ENCODE results near the gene NEK9.

The NEK9 gene

DNA sequence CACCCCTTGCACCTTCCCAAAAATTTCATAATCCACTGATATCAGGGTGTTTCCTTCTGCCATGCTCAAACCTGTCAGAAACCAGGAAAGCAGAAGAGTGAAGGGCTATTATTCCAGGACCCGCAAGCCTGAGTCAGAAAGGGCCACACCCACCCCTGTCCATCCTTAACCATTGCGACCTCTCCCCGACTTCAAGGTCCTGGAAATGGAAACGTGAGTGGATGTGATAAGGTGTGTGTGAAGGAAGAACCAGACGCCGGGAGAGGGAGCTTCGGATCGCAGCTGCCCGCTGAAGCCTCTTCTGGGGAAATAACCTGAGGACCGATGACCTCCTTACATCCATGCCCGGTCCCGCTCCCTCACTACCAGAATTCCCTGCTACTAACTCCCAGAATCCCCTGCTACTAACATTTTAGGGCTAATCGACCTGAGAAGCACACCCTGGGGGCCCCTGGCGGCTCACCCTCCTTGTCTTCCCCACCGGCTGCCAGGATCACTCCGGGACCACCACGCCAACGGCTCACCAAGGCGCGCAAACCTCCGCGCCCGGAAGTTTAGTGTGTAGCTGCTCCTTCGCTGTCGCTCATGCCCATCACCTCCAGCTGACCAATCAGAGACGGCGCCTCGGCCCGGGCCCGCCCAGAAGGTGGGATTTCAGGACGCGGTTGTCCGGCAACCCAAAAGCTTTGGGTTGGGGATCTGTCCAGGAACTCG is 63.2 kb downstream of the NEK9 start, which contains the start of gene ACYP1:
Gene ACYP1 (minus strand): TSS at position 534 of the 714 bp plus-strand sequence. CDS start 471 bp downstream, at position 63.
- FAIRE-seq, result peak; percentile 87

DNA sequence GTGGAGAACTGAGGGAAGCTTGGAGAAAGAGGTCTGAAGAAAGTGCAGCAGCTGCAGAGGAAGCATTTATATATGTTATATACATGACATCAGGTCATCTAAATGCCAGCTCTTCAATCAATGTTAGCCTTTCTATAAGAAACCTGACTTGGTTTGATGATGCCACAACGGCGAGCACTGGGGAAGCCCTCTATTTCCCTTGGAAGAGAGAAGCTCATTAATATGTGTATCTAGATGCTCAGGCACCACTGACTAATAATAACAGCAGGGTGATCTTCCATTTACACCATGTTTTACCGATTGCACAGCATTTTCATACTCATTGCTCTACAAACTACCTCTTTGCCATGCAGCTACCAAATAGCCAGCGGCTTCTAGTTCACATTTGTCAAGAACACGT is 63.8 kb downstream of the NEK9 start:
- FAIRE-seq, result no peak

DNA sequence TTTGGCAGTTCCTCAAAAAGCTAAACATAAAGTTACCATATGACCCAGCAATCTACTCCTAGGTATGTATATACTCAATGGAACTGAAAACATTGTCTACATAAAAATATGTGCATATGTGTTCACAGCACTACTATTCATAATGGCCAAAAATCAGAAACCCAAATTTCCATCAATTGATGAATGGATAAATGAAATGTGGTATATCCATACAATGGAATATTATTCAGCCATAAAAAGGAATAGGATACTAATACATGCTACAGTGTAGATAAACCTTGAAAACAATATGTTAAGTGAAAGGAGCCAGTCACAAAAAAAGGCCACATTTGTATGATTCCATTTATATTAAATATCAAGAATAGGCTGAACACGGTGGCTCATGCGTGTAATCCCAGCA is 66.4 kb downstream of the NEK9 start:
- no peak for FAIRE-seq

DNA sequence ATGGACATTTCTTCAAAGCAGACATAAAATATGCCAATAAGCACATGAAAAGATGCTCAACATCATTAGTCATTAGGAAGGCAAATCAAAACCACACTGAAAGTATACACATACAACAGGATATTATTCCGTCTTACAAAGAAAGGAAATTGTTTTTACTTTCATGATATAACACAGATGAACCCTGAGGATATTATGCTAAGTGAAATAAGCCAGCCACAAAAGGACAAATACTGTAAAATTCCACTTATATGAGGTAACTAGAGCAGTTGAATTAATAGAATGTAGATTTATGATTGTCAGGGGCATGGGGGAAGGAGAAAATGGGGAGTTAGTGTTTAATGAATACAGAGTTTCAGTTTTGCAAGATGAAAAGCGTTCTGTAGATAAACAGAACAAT is 67.2 kb downstream of the NEK9 start:
- FAIRE-seq, result no peak

DNA sequence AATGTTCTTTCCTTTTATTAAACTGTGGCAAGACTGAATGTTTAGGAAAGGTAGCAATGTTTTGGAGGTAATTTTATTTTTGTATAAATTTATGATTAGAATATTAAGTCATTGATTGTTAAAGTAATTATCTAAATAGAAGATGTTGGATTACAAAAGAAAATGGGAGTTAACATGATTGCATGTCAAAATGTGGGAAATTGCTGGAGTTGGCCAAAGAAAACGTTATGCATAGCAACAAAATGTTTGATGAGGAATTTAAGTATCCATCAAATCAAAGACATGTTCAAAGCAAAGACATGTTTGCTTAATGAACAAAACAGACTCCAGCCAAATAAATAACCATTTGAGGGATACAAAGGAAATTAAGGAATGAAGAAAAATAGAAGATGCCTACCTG is 72.4 kb downstream of the NEK9 start:
- FAIRE-seq, result no peak

DNA sequence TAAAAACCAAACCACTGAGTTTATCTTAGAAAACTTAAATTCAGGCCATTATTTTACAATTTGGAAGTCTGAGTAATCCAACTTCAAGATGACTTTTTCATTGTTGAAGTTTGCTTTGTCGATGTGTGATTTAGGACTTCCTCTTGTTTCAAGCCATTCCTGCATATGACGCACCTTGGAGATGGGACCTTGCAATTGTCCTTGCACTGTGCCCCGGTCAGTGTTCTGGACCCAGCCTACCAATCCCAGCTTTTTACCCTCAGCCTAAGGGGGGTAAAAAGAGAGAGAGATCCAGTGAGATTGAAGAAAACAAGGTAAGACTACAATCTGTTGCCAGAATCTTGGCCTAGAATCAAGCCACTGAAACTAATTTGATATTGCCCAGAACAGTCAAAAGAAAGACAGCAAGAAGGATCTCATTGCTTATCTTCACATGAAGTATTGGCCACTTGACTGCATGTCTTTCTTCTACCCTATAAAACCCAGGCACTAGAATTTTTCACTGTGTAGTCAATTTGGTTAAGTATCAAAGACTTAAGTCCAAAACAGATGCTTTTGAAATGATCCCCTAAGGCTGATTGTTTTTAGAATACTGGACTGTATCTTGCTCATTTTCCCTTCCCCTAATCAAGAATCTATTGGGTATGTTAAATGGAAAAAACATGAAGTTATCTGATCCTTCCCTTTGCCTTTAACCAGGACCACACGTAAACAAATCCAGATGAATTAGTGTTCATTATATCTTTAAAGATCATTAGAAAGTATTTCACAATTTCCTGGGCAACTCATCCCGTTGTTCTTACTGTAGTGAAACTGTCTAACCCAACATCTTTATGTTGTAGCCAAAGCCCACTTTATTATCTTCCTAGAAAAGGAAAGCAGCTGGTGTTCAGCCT is 73.2 kb downstream of the NEK9 start:
- no peak for FAIRE-seq

DNA sequence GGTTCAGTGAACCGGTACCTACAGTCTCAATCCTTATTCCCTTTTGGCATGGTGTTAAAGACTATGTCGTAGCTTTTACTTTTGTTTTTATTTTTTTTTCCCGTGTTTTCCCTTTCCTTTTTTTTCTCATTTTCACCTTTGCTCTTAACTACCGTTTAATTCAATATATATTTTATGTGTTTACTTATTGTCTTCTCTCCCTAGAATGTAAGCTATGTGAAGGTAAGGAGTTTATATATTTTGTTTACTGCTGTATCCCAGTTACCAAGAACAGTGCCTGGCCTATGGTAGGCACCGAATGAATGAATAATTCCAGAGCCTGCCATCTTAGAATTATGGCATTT is 75.3 kb downstream of the NEK9 start:
- no peak for FAIRE-seq

DNA sequence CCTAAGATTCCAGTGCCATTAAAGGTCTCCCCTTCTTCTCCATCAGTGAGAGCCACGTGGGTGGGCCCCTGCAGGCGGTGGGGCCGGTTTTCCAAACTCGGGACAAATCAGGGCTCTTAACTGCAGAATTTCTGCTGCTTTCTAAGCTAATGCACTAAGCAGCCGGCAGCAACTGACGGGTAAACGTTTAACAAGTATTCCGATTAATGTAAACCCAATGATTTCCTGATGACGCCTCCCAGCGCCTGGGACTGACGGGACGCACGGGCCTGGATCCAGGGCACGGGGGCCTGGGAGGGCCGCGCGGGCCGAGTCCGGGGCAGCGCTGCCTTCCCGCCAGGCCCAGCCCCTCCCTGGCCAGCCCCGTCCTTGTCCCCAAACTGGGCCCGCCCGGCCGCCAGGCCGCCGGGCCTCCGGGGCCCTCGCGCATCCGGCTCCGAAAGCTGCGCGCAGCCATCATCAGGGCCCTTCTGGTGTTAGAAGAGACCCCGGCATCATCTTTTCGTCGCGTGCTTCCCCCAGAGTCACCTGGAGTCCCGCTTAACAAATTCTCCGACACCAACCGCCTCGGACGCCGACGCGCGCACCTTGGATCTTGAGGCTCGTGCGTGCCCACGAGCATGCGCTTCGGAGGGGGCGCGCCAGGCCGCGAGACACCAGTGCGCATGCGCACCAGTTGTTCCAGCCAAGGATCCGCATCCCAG is 75.8 kb downstream of the NEK9 start, which contains the start of gene MLH3:
Gene MLH3 (minus strand): TSS at position 616 of the 704 bp plus-strand sequence. CDS start 1,812 bp downstream, outside the sequence.
- peak; percentile 91 for FAIRE-seq

DNA sequence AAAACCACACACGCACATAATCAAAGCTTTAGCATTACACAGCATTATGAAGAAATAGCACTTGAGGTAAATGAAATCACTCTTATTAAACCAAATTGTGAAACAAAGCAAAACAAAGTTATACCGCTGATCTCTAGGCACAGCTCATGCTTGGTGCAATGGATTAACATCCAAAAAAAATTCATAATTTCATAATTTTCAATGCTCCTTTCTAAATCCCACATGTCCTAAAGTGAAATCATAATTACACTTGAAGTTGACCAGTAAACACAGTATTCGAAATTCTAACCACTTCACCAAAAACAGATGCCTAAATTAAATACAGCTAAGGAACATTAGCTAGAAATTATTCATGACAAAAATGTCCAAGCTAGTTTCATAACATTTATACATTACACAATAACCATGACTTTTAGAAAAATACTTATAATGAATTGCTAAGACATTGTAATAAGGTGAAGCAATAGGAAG is 77.1 kb downstream of the NEK9 start:
- FAIRE-seq, result no peak

DNA sequence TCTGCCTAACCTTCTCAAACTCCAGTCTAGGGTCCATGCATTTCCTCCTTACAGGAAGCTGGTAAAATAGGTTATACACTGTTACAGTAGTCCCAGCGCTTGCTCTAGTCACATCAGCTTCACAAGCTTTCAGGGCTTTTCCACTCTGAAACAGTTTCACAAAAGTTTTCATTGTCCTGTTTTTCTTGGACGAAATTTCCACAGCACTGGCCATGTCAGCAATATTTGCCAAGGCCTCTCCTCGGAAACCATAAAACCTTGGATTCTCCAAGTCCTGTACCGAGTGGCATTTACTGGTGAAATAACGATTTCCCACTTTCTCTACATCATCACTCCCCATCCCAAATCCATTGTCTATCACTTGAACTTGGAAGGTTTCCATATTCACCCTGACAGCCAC is 77.7 kb downstream of the NEK9 start:
- no peak for FAIRE-seq

DNA sequence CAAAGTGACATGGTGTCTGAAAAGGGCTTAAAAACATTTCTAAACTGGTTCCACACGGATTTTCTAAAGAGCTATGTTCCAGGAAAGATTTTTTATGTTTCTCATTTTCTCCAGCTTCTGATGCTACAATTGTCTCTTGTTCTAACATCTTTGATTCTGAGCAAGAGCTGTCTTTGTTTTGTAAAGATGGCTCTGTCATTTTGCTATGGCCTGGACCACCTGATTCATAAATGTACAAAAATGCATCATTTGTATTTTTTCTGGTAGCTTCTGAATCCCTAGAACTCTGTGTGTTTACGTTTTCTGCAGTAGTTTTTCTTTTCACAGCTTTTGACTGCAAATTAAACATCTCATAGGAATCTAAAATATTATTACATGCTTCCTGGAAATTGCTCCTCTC is 78.7 kb downstream of the NEK9 start:
- FAIRE-seq, result no peak

DNA sequence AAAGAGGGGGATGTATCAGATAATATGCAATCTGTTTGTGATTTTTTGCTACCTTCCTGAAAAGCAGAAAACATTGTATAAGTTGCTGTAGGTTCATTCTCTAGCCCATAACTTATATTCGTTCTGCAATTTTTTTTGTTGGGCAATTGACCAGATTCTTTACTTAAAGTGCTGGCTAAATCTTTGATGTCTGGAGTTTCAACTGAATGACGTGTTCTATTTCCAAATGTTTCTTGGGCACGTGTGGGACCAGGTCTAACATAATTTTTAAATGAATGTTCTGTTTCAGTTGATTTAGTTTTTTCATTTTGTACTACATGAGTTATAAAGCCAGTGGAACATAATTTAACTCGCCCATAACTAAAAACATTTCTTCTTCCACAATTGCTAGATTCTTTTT is 79.3 kb downstream of the NEK9 start:
- FAIRE-seq, result no peak

DNA sequence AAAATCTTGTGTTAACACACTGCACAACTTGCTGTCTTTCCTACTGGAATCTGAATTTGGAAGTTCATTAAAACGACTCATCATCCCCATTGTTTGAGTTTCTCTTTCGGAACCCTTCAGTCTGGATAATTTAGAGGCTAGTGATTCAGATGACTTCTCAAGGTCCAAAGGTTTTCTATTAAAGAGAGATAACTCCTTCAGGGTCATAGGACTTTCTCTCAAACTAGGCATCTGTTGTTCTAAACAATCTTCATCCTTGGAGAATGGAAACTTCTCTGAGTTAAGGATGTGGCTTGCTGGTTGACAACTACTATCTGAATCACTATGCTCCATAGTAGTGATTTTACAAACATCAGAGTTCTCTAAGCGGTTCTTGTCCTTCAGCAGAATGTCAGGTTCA is 79.9 kb downstream of the NEK9 start:
- FAIRE-seq, result no peak

DNA sequence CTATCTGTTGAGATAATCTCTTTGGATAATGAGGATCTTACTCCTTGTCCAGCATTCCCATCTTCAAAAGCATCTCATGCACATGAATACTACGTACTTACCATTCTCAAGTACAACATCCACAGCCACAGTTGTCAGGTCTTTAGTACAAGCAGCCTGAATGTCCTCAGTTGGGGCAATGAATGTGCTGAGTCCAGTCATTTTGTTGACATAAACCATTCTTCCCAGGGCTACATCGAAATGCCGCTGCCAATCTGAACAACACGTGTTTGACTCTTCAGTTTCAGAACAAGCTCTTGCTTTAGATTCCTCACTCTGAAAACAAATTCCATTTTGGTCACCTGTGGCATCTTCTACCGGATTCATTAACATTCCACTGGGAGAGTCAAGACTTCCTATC is 80.6 kb downstream of the NEK9 start:
- FAIRE-seq, result no peak

DNA sequence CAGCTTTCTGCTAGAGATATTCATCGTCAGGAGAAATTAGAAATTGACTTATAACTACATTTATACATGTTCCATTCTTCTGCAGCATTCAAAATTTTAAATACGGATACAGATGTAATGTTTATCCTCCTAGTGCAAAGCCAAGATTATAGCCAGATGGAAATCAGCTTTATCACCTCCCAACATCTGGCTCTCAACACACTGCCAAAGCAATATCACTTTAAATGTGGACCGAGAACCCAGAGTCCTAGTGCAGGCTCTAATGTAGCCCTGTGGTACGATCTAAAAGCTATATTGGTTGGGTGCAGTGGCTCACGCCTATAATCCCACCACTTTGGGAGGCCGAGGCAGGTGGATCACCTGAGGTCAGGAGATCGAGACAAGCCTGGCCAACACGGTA is 82.1 kb downstream of the NEK9 start:
- no peak for FAIRE-seq

DNA sequence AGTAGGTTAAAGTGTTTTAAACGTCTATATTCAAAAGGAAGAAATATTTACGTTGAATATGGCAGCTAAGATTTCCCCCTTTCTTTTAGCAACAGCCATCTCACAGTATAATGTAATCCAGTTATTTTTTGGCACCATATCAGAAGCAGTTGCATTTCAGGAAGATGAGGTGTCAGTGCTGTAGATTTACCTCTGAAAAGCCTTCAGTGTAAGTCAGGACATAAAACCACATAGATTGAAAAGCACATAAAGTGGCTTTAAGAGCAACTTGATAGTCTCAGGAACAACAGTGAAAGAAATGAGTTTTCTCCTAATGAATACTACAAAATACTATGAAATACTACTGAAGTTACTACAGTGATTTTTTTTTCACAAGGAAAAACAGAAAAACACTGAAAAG is 82.5 kb downstream of the NEK9 start:
- FAIRE-seq, result no peak

DNA sequence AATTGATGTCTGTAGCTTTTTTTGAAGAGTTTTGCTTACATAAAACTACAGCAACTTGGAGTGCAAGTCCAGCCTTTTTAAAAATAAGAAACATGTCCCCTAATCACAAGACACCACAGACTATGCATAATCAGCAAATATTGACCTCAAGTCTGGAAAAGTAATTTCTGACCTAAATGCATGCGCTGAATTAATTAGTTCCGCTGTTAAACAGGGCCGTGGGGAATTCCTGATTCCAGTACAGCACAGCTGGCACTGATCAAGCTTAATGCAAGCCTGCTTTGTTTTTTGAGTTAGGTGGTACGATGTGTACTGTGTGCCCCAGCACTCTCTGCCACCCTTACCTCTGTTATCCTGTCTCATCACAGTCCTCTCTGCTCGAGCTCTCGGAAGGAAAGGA is 84.8 kb downstream of the NEK9 start:
- FAIRE-seq, result no peak

DNA sequence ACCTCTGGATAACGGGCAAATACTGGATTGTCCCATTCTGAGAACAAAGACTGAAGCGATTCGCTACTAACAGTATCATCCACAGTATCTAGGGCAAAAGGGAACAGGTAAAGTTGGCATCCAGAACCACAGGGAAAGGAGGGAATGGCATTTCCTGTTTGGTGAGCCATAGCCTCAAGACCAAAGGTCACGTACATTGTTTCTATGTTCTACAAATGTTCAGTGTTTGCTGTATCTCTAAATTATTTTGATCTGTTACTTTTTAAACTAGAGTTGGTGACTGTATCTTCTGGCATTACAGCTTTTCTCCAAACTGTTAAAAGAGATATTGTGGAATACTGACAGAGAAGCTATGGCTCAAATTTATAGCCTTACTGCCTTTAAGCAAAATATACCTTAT is 85.2 kb downstream of the NEK9 start:
- FAIRE-seq, result no peak

DNA sequence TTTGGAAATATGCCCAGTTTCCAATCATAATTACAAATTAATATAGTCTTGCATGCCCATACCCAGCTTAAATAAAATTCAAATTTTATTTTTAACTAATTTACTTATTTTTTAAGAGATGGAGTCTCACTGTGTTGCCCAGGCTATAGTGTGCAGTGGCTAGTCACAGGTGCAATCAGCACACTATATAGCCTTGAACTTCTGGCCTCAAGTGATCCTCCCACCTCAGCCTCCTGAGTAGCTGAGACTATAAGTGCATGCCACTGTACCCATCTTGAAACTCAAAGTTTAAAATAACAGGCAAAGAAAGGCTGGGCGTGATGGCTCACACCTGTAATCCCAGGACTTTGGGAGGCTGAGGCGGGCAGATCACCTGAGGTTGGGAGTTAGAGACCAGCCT is 85.9 kb downstream of the NEK9 start:
- no peak for FAIRE-seq

DNA sequence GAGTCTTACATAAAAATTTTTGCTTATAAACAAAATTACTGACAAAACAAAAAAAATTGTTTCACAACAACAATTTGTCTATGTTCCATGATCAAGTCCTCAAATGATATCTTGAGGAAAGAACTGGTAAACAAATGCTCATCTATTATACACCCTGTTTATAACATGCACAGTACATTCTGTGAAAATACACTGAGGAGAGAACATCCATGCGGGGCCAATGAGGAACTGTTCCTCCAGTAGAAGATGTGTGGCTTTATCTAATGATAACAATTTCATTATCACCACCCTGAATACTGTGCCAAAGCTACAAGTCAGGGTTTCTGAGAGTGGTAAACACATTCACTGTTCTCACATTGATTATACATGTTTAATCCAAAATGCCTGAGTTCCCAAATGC is 86.3 kb downstream of the NEK9 start:
- FAIRE-seq, result no peak

DNA sequence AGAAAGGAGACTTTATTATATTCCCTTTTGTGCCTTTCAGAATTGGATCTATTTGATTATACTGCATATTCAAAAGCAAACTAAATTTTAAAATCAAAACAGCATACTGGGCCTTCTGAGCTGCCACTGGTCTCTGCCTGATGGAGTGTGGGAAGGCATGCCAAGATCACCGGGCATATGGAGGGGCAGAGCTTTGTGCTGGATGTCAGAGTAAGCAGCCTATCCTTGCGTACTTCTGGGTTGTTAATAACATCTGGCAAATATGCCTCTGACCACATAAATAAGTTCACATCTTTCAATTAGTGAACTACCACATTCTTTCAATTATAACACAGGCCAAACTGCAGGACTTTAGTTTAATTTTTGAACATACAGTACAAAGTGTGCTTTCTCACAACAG is 93.9 kb downstream of the NEK9 start:
- FAIRE-seq, result no peak

DNA sequence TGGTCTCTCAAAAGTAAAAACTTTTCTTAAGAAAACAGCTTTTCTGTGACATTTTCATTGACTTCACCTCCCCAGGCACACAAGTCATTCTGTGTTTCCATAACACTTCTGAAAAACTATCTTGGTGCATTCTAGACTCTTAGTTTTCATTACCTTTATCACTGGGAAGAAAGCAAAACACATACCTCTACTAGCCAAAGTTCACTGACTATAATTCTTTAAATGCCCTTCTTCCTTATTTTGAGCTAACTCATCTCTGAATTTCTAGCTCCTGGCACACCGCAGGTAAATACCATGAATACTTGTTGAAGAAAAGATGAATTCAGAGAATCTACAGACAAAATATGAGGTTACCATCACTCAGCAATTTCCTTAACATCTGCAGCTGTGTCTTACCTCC is 96.7 kb downstream of the NEK9 start:
- FAIRE-seq, result no peak
